Lung (tissue), 10 donors: Measurements from ENCODE around the gene CCDC146. TPM values are rescaled to one million over a fixed set of nuclear protein-coding genes. Genes with fewer than 3 reads are reported as not detected.
"Not testable (repeated sequence)": the region's sequence is repeated elsewhere in the genome, so short reads cannot be mapped to it uniquely, and the experiment has no call there.

Source experiments
- ATAC-seq: fragments of 200-7000 bp; cut with Tn5 transposase; one replicate; pipeline ENCODE4 v1.9.1; 2020; ENCODE audit warnings: moderate number of reproducible peaks; ENCODE audit not compliant: insufficient read depth, low FRiP score
- DNase-seq, 3 donors: peaks; one replicate each; pipeline ENCODE4 v3.0.0-alpha.2; 2013 to 2017
- H3K27ac ChIP-seq, 2 donors: one replicate each; pipeline ENCODE4 v1.5.1; 2013; ENCODE audit warnings: mild to moderate bottlenecking in 2 of 2, moderate library complexity in 2 of 2, control low read depth in 1 of 2, inconsistent platforms in 1 of 2, low read depth in 1 of 2, low read length in 1 of 2
- H3K27me3 ChIP-seq, 3 donors: one replicate each; pipeline ENCODE4 v1.5.1; 2013; ENCODE audit warnings: low read length in 2 of 3; ENCODE audit not compliant: control insufficient read depth in 3 of 3, insufficient read depth in 3 of 3
- H3K36me3 ChIP-seq, 4 donors: one replicate each; pipeline ENCODE4 v1.5.1; 2013; ENCODE audit warnings: low read length in 4 of 4, mild to moderate bottlenecking in 1 of 4, moderate library complexity in 1 of 4; ENCODE audit not compliant: control insufficient read depth in 4 of 4, insufficient read depth in 4 of 4
- H3K4me1 ChIP-seq, 5 donors: one replicate each; pipeline ENCODE4 v1.5.1; 2013; ENCODE audit warnings: low read length in 5 of 5, mild to moderate bottlenecking in 2 of 5, moderate library complexity in 1 of 5; ENCODE audit not compliant: control insufficient read depth in 5 of 5, insufficient read depth in 5 of 5
- H3K4me3 ChIP-seq: one replicate; pipeline ENCODE4 v1.5.1; 2013; ENCODE audit warnings: mild to moderate bottlenecking, control low read depth, moderate library complexity
- H3K9ac ChIP-seq, 2 donors: one replicate each; pipeline ENCODE4 v1.5.1; 2013; ENCODE audit warnings: low read length in 2 of 2, control low read depth in 1 of 2; ENCODE audit not compliant: insufficient read depth in 1 of 2
- H3K9me3 ChIP-seq, 4 donors: one replicate each; pipeline ENCODE4 v1.5.1; 2013; ENCODE audit warnings: low read length in 3 of 4, mild to moderate bottlenecking in 1 of 4, moderate library complexity in 1 of 4; ENCODE audit not compliant: control insufficient read depth in 4 of 4, insufficient read depth in 3 of 4
- WGBS, 2 donors: extraction: QIAGEN DNeasy Blood & Tissue Kit; methylation state at CpG; one replicate each; pipeline ENCODE4 v1.1.7; 2013; 5-methylcytosine and 5-hydroxymethylcytosine counted together
- polyA plus RNA-seq, 2 donors: library from polyadenylated mRNA; stranded (reverse); fragments of 200-250 nt; gene quantifications; one replicate each; pipeline ENCODE4 v1.2.1, GENCODE V29; 2013
- total RNA-seq, 2 donors: library from RNA; depleted of rRNA in 1 of 2; stranded (reverse); fragments of >200 nt in 1 of 2; gene quantifications; one replicate each; pipeline ENCODE4 v1.2.1, GENCODE V29; 2014 to 2021
- donor health status: Bipolar disorder and iron deficiency.
- donor health status: healthy.
- donor health status: DM: yes; HTN: yes; CAD: no.

Gene CCDC146
- total and polyA plus RNA-seq, 4 donors: 8.4 to 29.6 (median 17.4) TPM

DNA sequence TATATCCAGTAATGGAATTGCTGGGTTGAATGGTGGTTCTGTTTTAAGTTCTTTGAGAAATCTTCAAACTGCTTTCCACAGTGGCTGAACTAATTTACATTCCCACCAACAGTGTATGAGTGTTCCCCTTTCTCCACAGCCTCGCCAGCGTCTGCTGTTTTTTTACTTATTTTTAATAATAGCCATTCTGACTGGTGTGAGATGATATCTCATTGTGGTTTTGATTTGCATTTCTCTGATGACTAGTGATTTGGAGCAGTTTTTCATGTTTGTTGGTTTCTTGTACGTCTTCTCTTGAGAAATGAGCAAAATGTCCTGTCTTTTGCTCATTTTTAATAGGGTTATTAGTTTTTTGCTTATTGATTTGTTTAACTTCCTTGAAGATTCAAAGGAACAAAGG lies 21.9 kb upstream of the CCDC146 start:
- not testable (repeated sequence) for DNase-seq, H3K4me1 ChIP-seq, H3K27ac ChIP-seq, H3K36me3 ChIP-seq, H3K9me3 ChIP-seq, ATAC-seq, H3K4me3 ChIP-seq, H3K9ac ChIP-seq, H3K27me3 ChIP-seq
- WGBS, 2 donors: 90 to 96% methylated on average over 3 of the region's 3 CpGs

DNA sequence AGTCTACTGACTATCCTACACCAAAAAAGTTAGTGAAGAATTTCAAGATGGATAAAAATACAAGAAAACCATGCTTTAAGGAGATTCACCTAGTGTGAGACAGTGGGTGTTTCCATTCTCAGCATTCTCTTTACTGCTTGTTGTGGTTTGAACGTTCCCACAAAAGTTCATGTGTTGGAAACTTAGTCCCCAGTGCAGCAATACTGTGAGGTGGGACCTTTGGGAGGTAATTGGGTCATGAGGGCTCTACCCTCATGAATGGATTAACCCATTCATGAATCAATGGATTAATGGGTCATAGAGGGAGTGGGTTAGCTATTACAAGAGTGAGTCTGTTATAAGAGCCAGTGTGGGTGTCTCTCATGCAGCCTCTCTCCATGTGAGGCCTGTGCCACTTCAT lies 21.2 kb upstream of the CCDC146 start:
- not testable (repeated sequence) for H3K4me3 ChIP-seq, H3K4me1 ChIP-seq, DNase-seq, H3K36me3 ChIP-seq, H3K9ac ChIP-seq, H3K27me3 ChIP-seq, H3K27ac ChIP-seq, H3K9me3 ChIP-seq, ATAC-seq
- WGBS, 2 donors: 80 to 100% methylated on average over 1 of the region's 1 CpG

DNA sequence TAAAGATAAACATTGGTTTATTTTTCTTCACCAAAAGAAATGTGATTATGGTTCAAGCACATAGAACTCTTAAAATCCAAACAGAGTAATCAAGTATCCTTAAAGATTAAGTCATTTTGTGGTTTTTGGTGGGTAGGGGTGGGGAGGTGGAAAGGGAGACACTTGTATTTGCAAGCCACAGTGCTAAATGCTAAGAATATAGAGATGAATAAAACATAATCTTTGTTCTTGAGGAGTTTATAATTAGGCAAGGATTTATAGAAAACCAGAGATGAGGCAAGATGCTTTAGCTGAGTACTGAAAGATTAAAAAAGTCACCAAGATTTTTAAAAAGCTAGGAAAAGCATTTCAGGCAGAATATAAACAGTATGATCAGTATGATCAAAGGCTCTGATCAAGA lies 19.7 kb upstream of the CCDC146 start:
- not testable (repeated sequence) for H3K4me3 ChIP-seq, H3K9me3 ChIP-seq, H3K4me1 ChIP-seq, DNase-seq, H3K36me3 ChIP-seq, H3K27ac ChIP-seq, H3K27me3 ChIP-seq, H3K9ac ChIP-seq, ATAC-seq

DNA sequence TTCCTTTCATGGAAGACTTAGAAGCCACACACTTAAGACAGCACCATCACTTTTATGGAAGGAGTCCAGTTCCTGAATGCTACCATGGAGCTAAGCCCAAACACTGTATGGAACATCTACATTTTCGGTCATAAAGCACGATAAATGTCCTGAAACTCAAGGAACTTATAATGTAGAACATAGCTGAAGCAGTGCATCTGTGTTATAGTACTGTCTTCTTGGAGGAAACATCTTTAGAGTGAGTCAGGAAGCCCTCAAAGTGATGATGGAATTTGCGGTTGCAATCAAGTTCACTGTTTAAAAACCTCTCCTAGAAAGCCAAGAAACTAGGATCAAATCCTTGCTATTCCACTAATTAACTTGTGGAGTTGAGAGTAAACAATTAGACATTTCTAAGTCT lies 16.5 kb upstream of the CCDC146 start:
- 97 to 100% methylated on average over 3 of the region's 3 CpGs for WGBS, 2 donors
- ATAC-seq, DNase-seq, H3K36me3 ChIP-seq, H3K27me3 ChIP-seq, H3K4me3 ChIP-seq, H3K9ac ChIP-seq, H3K4me1 ChIP-seq, H3K27ac ChIP-seq, H3K9me3 ChIP-seq: not testable (repeated sequence)

DNA sequence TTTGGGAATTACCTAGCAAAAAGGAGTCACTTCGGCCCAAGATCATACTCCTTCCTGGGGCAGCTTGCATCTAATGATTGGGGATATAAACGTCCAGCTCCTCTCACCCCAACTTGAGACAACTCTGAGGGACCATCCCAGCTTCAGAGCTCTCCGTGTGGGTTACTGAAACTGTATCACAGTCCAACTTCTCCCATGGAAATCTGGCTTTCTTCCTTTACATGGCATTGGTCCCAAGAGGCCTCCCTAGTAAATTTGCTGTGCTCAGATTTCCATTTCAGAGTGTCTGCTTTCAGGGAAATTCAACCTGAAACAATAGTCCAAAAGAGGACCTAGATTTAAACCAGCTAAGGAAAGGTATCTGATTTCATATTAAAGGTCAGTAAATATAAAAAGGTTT lies 14.8 kb upstream of the CCDC146 start:
- not testable (repeated sequence) for H3K27me3 ChIP-seq, ATAC-seq, H3K27ac ChIP-seq, H3K4me3 ChIP-seq, H3K9ac ChIP-seq, H3K4me1 ChIP-seq, H3K9me3 ChIP-seq, H3K36me3 ChIP-seq
- DNase-seq: peak in 1 of 3 donors; percentile 26
- 49 to 86% methylated on average over 3 of the region's 3 CpGs for WGBS, 2 donors

DNA sequence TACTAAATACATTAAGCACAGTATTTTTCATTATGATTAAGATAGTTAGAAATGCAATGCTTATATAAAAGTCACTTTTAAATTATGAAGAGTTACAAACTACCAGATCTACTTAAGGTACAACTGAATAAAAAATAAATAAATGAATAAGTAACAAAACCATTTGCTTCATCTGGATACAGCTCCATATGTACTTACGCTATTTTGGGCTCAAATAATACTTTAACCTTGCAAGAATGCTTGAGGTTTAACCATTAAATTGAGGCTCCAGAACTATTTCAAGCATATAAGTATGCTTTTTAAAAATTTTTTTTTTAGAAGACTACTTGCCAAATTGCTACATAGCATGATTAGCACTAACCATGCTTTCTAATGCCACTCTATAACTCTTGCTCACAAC lies 14.1 kb upstream of the CCDC146 start:
- not testable (repeated sequence) for H3K9me3 ChIP-seq, H3K27me3 ChIP-seq, H3K27ac ChIP-seq, DNase-seq, H3K36me3 ChIP-seq, H3K4me3 ChIP-seq, H3K4me1 ChIP-seq, ATAC-seq, H3K9ac ChIP-seq
- 85 to 94% methylated on average over 1 of the region's 1 CpG for WGBS, 2 donors

DNA sequence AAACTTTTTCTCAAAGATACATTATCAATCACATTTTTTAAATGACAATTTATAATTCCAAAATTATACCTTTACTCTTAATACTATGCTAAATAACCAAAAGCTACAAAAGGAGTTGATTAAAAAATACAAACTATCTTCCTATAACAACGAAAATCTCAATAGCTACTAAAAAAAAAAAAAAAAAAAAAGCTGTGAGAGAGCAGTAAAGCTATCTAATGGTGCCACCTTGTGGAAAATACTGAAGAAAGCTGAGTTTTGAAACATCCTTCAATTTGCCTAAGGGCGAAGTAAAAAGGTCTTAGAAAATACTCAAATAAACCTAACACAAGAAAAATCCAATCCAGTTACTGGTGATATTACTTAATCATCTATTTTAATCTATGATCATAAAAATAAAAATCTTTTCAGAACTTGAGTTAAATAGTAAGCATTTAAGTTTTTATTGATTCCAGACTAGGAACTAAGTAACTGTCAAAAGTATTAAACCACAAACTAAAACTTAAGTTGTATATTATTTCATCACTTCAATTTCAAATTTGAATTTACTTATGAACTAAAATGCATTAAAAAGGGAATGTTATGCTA lies 9.6 kb upstream of the CCDC146 start:
- DNase-seq: peak in 1 of 3 donors; percentile 37
- H3K4me1 ChIP-seq, H3K9ac ChIP-seq, H3K27me3 ChIP-seq, ATAC-seq, H3K9me3 ChIP-seq, H3K27ac ChIP-seq, H3K36me3 ChIP-seq, H3K4me3 ChIP-seq: not testable (repeated sequence)
- WGBS, 2 donors: 45 to 50% methylated on average over 2 of the region's 2 CpGs

DNA sequence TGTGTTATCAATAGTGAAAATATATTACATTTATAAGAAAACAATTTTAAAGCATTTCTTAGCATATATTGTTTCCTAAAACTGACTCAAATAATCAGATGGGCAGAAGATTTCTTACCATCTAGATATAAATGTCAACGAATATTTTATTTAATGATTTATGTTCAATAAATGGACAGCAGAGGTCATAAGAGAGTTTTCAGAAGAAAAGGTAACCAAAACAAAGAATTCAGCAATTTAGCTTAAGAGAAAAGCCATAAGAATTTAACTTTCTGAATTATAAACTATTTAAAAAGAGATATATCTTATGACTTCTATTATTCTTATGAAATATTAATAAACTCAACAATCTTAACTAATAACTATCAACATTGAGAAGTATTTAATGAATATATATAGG lies 3.1 kb downstream of the CCDC146 start:
- ATAC-seq, H3K27me3 ChIP-seq, DNase-seq, H3K9me3 ChIP-seq, H3K36me3 ChIP-seq, H3K4me1 ChIP-seq, H3K4me3 ChIP-seq, H3K9ac ChIP-seq, H3K27ac ChIP-seq: not testable (repeated sequence)
- 17 to 43% methylated on average over 1 of the region's 1 CpG for WGBS, 2 donors
